IPS DF 6.9 (cell line): ENCODE measurements around the gene ROBO4.

ENCODE experiments used
- DNase-seq: peaks from one replicate; pipeline ENCODE4 v3.0.0-alpha.2; 2013; ENCODE audit warnings: low read depth, low spot score
- H3K27ac ChIP-seq: one replicate; pipeline ENCODE4 v1.5.1; 2013; ENCODE audit warnings: low read length, control low read depth
- H3K27me3 ChIP-seq: 2 replicates; pipeline ENCODE4 v1.6.1; 2013; ENCODE audit warnings: mild to moderate bottlenecking, low read length; ENCODE audit not compliant: control insufficient read depth, insufficient read depth
- H3K36me3 ChIP-seq: 2 replicates; pipeline ENCODE4 v1.6.1; 2013; ENCODE audit warnings: low read length; ENCODE audit not compliant: control insufficient read depth, insufficient read depth
- H3K4me1 ChIP-seq: 2 replicates; pipeline ENCODE4 v1.6.1; 2013; ENCODE audit warnings: low read length; ENCODE audit not compliant: control insufficient read depth, insufficient read depth
- H3K4me3 ChIP-seq: 2 replicates; pipeline ENCODE4 v1.5.1; 2013; ENCODE audit warnings: mild to moderate bottlenecking, low read length
- H3K9me3 ChIP-seq: 2 replicates; pipeline ENCODE4 v1.6.1; 2013; ENCODE audit warnings: low read length, inconsistent platforms; ENCODE audit not compliant: control insufficient read depth, insufficient read depth
- WGBS: extraction: QIAGEN DNeasy Blood & Tissue Kit; methylation state at CpG from one replicate; pipeline ENCODE4 v1.1.7; 2013; ENCODE audit warnings: mixed read lengths, missing lambda C conversion rate; ENCODE audit not compliant: insufficient read length, insufficient coverage; 5-methylcytosine and 5-hydroxymethylcytosine counted together

Gene ROBO4

GRCh38 chr11:124864176-124864891 is 33.3 kb downstream of the ROBO4 start:
- H3K27ac ChIP-seq = no peak overlapping the region
- H3K9me3 ChIP-seq = no peaks in the 10 kb centered on the region
- no peak for DNase-seq
- no CpG with 5 or more reads among the region's 18 CpGs for WGBS
- peaks cover 85% of the 10 kb centered on the region for H3K27me3 ChIP-seq
- no peak overlapping the region for H3K4me3 ChIP-seq
- H3K36me3 ChIP-seq = no peaks in the 10 kb centered on the region
- H3K4me1 ChIP-seq = peaks cover 8% of the 10 kb centered on the region

- Histone ChIP-seq H3K27ac (no peak overlapping the region), H3K4me3 (no peak overlapping the region), H3K9me3 (no peaks in the 10 kb centered on the region), H3K36me3 (no peaks in the 10 kb centered on the region), H3K4me1 (peaks cover 6% of the 10 kb centered on the region), H3K27me3 (peaks cover 79% of the 10 kb centered on the region)
- no CpG with 5 or more reads among the region's 9 CpGs for WGBS
- DNase-seq = no peak
Observed at GRCh38 chr11:124863826-124864165, 33.9 kb downstream of the ROBO4 start.

- Histone ChIP-seq H3K4me3 (no peak overlapping the region), H3K36me3 (no peaks in the 10 kb centered on the region), H3K27me3 (peaks cover 74% of the 10 kb centered on the region), H3K9me3 (no peaks in the 10 kb centered on the region), H3K27ac (no peak overlapping the region), H3K4me1 (peaks cover 4% of the 10 kb centered on the region; the same call in 1 of the 2 replicates)
- no CpG with 5 or more reads among the region's 31 CpGs for WGBS
- DNase-seq = no peak
Observed at GRCh38 chr11:124863137-124863825, 34.4 kb downstream of the ROBO4 start.

GRCh38 chr11:124861670-124862069 is 36.0 kb downstream of the ROBO4 start:
- H3K4me3 ChIP-seq = no peak overlapping the region
- peaks cover 59% of the 10 kb centered on the region for H3K27me3 ChIP-seq
- H3K4me1 ChIP-seq = peaks cover 4% of the 10 kb centered on the region; the same call in 1 of the 2 replicates
- DNase-seq = no peak
- H3K9me3 ChIP-seq = no peaks in the 10 kb centered on the region
- no peaks in the 10 kb centered on the region for H3K36me3 ChIP-seq
- no CpG with 5 or more reads among the region's 4 CpGs for WGBS
- no peak overlapping the region for H3K27ac ChIP-seq

GRCh38 chr11:124859171-124859570 is 38.5 kb downstream of the ROBO4 start:
- Histone ChIP-seq H3K9me3 (no peaks in the 10 kb centered on the region), H3K4me1 (0 out of 2 replicates have a peak, but pooled peaks cover 2% of the 10 kb centered on the region), H3K27me3 (peaks cover 47% of the 10 kb centered on the region), H3K27ac (no peak overlapping the region), H3K36me3 (no peaks in the 10 kb centered on the region), H3K4me3 (no peak overlapping the region)
- no CpG with 5 or more reads among the region's 2 CpGs for WGBS
- no peak for DNase-seq

GRCh38 chr11:124846070-124846673 is 51.5 kb downstream of the ROBO4 start:
- Histone ChIP-seq H3K27me3 (peaks cover 94% of the 10 kb centered on the region), H3K4me3 (no peak overlapping the region), H3K9me3 (no peaks in the 10 kb centered on the region), H3K36me3 (no peaks in the 10 kb centered on the region), H3K4me1 (no peaks in the 10 kb centered on the region), H3K27ac (no peak overlapping the region)
- WGBS = no CpG with 5 or more reads among the region's 11 CpGs
- DNase-seq = no peak

- Histone ChIP-seq H3K9me3 (no peaks in the 10 kb centered on the region), H3K27ac (no peak overlapping the region), H3K4me3 (no peak overlapping the region), H3K4me1 (peaks cover 3% of the 10 kb centered on the region; the same call in 1 of the 2 replicates), H3K27me3 (peaks cover 93% of the 10 kb centered on the region), H3K36me3 (no peaks in the 10 kb centered on the region)
- no peak for DNase-seq
- WGBS = no CpG with 5 or more reads among the region's 8 CpGs
Observed at GRCh38 chr11:124844664-124845079, 53.0 kb downstream of the ROBO4 start.

GRCh38 chr11:124843616-124843910 is 54.1 kb downstream of the ROBO4 start:
- Histone ChIP-seq H3K36me3 (no peaks in the 10 kb centered on the region), H3K27ac (no peak overlapping the region), H3K27me3 (peaks cover 93% of the 10 kb centered on the region), H3K4me3 (no peak overlapping the region), H3K9me3 (no peaks in the 10 kb centered on the region), H3K4me1 (peaks cover 3% of the 10 kb centered on the region; the same call in 1 of the 2 replicates)
- no peak for DNase-seq
- no CpG with 5 or more reads among the region's 8 CpGs for WGBS

- no CpG with 5 or more reads among the region's 4 CpGs for WGBS
- no peak overlapping the region for H3K4me3 ChIP-seq
- peaks cover 95% of the 10 kb centered on the region for H3K27me3 ChIP-seq
- H3K9me3 ChIP-seq = no peaks in the 10 kb centered on the region
- H3K27ac ChIP-seq = no peak overlapping the region
- peaks cover 3% of the 10 kb centered on the region; the same call in 1 of the 2 replicates for H3K4me1 ChIP-seq
- no peak for DNase-seq
- H3K36me3 ChIP-seq = no peaks in the 10 kb centered on the region
Observed at GRCh38 chr11:124842305-124842704, 55.4 kb downstream of the ROBO4 start.

GRCh38 chr11:124841840-124842239 is 55.8 kb downstream of the ROBO4 start:
- peaks cover 90% of the 10 kb centered on the region for H3K27me3 ChIP-seq
- H3K4me3 ChIP-seq = no peak overlapping the region
- H3K4me1 ChIP-seq = peaks cover 3% of the 10 kb centered on the region; the same call in 1 of the 2 replicates
- WGBS = no CpG with 5 or more reads among the region's 2 CpGs
- no peaks in the 10 kb centered on the region for H3K36me3 ChIP-seq
- no peak overlapping the region for H3K27ac ChIP-seq
- no peak for DNase-seq
- H3K9me3 ChIP-seq = no peaks in the 10 kb centered on the region
